Fibroblast of the aortic adventitia (primary cell): ENCODE measurements around the gene SMPD3. TPM values are rescaled to one million over a fixed set of nuclear protein-coding genes. Genes with fewer than 3 reads are reported as not detected.

Experiments used
- DNase-seq: peaks from one replicate; pipeline ENCODE4 v3.0.0-alpha.2; 2010; ENCODE audit warnings: low read depth
- H3K4me3 ChIP-seq: 2 replicates; pipeline ENCODE4 v1.5.1; 2011; ENCODE audit warnings: low read depth, mild to moderate bottlenecking, control low read depth, low read length, moderate library complexity
- total RNA-seq: library from RNA; depleted of rRNA; stranded (reverse); fragments of >200 nt; gene quantifications from 2 replicates; pipeline ENCODE4 v1.2.3, GENCODE V29; 2012; ENCODE audit warnings: low replicate concordance
- TF ChIP-seq, protein P1 (sequence below): IDR thresholded peaks from 2 replicates; pipeline ENCODE4 v1.5.1; 2011; ENCODE audit warnings: mild to moderate bottlenecking, low read length, control low read depth, inconsistent platforms; ENCODE audit not compliant: insufficient read depth

SMPD3 gene
- total RNA-seq, 1 donor, result not detected

DNA sequence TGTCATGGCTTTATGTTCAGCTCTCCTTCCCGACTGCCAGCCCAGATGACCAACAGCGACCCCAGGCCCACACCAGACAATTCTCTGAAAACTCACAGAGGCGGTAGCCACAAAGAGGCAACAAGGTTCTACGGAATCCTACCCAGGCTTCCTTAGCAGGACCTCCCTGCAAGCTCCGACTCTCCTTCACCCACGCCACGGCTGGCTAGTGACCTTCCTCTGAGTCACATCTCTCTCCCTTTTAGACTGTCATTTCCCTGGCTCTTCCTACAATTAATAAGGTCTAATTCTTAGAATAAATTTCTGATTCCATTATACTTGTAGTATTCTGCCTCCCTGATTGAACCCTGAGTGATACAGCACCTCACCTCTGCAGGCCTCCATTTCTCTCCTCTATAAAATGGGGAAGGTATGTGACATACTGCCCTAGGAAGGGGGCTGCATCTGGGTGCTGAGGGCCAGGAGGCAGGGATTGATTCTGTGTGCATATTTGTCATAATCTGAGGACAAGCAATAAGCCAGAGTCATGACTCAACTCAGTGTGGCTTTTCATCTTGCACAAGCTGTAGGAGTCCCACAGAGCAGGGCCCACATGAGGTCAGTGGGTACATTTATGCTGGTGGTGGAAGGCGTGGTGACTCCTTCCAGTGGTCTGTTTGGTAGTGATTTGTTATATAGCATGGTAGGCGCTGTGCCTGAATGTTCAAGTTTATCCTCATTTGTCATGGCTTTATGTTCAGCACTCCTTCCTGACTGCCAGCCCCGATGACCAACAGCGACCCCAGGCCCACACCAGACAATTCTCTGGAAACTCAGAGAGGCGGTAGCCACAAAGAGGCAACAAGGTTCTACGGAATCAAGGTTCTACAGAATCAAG is 46.2 kb downstream of the SMPD3 start:
- H3K4me3 ChIP-seq, result no peak overlapping the region
- peak; percentile 9 for DNase-seq
- TF ChIP-seq, protein P1, sequence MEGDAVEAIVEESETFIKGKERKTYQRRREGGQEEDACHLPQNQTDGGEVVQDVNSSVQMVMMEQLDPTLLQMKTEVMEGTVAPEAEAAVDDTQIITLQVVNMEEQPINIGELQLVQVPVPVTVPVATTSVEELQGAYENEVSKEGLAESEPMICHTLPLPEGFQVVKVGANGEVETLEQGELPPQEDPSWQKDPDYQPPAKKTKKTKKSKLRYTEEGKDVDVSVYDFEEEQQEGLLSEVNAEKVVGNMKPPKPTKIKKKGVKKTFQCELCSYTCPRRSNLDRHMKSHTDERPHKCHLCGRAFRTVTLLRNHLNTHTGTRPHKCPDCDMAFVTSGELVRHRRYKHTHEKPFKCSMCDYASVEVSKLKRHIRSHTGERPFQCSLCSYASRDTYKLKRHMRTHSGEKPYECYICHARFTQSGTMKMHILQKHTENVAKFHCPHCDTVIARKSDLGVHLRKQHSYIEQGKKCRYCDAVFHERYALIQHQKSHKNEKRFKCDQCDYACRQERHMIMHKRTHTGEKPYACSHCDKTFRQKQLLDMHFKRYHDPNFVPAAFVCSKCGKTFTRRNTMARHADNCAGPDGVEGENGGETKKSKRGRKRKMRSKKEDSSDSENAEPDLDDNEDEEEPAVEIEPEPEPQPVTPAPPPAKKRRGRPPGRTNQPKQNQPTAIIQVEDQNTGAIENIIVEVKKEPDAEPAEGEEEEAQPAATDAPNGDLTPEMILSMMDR, result no peak

DNA sequence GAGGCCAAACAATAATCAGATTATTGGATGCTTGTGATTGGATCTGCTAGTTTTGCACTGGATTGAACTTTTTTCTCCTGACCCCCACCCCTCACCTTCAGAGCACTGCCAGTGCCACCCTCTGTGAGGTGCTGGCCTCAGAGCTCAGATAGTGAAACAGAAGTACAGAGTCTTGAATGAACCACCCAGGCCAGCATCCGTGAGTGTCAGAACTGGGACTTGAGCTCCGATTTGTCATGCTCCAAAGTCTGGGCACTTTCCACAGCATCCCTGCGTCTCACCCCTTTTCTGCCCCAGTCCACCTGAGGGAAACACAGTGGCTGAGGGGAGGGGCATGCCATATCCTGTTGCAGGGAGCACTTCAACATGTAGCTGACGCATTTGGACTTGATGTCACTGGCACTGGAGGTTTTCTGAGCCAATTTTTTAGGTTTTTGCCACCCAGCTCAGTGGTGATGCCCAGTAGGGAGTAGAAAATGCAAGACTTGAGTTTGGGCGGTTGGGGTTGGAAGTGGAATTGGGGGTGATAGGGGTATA is 47.3 kb downstream of the SMPD3 start:
- TF ChIP-seq, protein P1, result no peak
- DNase-seq, result no peak
- no peak overlapping the region for H3K4me3 ChIP-seq

DNA sequence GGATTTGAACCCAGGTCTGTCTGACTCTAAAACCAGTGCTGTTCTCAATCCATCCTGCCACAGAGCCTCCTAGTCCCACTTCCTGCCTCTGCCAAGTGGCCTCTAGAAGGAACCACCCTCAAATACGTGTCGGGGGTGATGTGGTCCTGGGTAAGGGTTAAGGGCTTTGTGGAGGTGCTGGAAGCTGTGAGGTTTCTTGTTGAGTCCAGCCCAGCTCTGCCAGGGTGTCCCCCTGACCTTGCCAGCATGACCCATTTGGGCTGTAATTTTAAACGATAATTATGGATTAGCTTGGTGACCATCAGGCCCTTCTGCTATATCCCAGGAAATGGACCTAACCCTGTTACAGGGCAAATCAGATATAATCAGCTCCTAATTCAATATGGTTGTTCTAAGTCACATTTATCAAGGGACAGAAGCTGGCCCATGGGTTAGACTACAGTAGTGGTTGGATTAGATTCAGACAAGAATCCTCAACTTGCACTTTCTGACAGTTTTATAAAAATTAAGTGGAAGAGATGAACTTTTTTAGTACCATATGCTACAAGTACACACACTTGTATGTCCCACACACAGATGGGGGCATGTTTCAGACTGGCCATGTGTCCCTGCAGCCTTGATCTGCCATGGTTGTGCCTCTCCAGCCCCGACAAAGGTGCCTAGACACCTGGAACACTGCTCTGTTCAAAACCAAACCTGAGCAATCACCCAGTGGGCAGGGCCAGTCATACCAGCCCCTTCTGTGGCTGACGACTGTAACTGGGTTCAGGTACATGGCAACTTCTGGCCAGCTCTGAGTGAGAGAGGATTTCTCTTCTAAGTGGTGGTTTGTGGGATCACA is 48.0 kb downstream of the SMPD3 start:
- TF ChIP-seq, protein P1, result no peak
- no peak for DNase-seq
- no peak overlapping the region for H3K4me3 ChIP-seq

DNA sequence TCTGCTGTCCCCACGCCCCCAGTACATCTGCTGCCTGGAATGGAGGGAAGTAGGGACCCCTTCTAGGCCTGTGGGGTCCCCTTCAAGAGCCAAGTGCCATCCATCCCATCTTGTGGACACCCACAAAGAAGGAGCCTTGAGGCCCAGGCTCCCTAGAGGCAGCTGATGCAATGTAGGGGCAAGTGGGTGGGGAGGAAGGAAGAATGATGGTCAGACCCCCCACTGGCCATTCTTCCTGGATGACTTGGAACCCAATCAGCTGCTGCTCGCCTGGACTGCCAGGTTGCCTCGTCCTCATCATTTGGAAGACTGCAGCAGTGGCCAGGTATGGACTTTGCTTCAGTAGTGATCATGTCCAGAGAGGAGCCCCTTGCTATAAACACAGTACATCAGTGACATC is 48.9 kb downstream of the SMPD3 start:
- H3K4me3 ChIP-seq, result no peak overlapping the region
- DNase-seq, result peak; percentile 10
- TF ChIP-seq, protein P1, result no peak

DNA sequence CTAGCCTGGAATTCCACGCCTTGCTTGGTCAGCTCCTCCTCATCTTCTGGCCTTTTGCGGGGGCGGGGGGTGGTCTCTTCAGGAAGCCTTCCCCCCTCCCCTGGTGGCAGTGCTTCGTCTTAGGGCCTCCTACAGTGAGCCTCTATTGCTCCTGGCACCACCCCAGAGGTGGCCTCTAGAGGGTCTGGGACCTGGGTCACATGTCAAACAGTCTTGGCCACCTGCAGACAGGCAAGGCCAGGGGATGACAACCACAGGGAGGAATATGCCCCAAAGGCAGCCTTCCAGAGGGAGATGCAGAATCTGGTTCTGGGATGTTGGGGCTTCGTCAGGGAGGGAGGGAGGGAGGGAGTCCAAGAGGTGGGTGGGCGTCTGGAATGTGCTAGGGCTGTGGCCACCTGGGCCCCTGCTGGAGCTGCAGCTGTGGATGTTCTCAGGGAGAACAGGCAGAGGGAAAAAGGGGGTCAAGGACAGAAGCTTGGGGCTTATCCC is 50.6 kb downstream of the SMPD3 start:
- TF ChIP-seq, protein P1, result no peak

DNA sequence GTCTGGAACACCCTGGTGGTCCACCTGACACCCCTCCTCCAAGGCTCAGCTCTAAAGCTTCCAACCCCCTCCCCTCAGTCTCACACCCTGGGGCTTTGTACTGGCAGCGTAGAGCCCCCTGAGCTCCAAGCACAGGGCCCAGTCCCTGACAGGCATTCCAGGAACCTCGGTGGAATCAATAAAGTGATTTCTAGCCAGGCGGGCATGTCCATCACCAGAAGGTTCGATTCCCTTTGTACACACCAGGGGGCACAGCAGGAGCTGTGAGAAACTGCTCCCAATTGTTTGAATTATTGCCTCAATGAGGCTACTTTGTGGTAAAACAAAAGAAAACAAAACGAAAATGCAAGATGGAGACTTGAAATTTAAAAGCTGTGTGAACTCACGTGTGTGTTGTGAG is 51.8 kb downstream of the SMPD3 start:
- DNase-seq, result peak; percentile 45
- no peak overlapping the region for H3K4me3 ChIP-seq
- TF ChIP-seq, protein P1, result peak; percentile 64

More for the DNA sequence above, 50.6 kb downstream of the SMPD3 start:
- no peak overlapping the region for H3K4me3 ChIP-seq
- no peak for DNase-seq
